BE2C (cell line): ENCODE data around the gene ASZ1.

Source experiments
- DNase-seq: peaks from one replicate; pipeline ENCODE4 v3.0.0-alpha.2; 2020
- H3K27me3 ChIP-seq: fragments of 250-450 bp; sonication (Bioruptor Pico); 2 replicates; pipeline ENCODE4 v1.5.1; 2020; ENCODE audit warnings: mild to moderate bottlenecking
- H3K36me3 ChIP-seq: fragments of 250-450 bp; sonication (Bioruptor Pico); 2 replicates; pipeline ENCODE4 v1.5.1; 2020; ENCODE audit warnings: mild to moderate bottlenecking
- H3K4me1 ChIP-seq: fragments of 250-450 bp; sonication (Bioruptor Pico); 2 replicates; pipeline ENCODE4 v1.5.1; 2020
- H3K4me3 ChIP-seq: 2 replicates; pipeline ENCODE4 v1.5.1; 2011; ENCODE audit warnings: low read depth, low read length
- H3K9me3 ChIP-seq: fragments of 250-450 bp; sonication (Bioruptor Pico); 2 replicates; pipeline ENCODE4 v1.5.1; 2020
- TF ChIP-seq, protein P1 (sequence below): IDR thresholded peaks from 2 replicates; pipeline ENCODE4 v1.5.1; 2012; ENCODE audit warnings: mild to moderate bottlenecking, low read depth, low read length

The ASZ1 gene

GRCh38 chr7:117346161-117346560, 81.1 kb downstream of the ASZ1 start:
- no peaks in the 10 kb centered on the region for H3K9me3 ChIP-seq
- no peaks in the 10 kb centered on the region for H3K27me3 ChIP-seq
- no peaks in the 10 kb centered on the region for H3K36me3 ChIP-seq
- DNase-seq, result no peak
- H3K4me1 ChIP-seq, result no peaks in the 10 kb centered on the region
- no peak overlapping the region for H3K4me3 ChIP-seq
- TF ChIP-seq, protein P1, sequence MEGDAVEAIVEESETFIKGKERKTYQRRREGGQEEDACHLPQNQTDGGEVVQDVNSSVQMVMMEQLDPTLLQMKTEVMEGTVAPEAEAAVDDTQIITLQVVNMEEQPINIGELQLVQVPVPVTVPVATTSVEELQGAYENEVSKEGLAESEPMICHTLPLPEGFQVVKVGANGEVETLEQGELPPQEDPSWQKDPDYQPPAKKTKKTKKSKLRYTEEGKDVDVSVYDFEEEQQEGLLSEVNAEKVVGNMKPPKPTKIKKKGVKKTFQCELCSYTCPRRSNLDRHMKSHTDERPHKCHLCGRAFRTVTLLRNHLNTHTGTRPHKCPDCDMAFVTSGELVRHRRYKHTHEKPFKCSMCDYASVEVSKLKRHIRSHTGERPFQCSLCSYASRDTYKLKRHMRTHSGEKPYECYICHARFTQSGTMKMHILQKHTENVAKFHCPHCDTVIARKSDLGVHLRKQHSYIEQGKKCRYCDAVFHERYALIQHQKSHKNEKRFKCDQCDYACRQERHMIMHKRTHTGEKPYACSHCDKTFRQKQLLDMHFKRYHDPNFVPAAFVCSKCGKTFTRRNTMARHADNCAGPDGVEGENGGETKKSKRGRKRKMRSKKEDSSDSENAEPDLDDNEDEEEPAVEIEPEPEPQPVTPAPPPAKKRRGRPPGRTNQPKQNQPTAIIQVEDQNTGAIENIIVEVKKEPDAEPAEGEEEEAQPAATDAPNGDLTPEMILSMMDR, result no peak

- no peak for DNase-seq
- TF ChIP-seq, protein P1, result no peak
- H3K4me1 ChIP-seq, result no peaks in the 10 kb centered on the region
- H3K9me3 ChIP-seq, result no peaks in the 10 kb centered on the region
- no peaks in the 10 kb centered on the region for H3K36me3 ChIP-seq
- H3K27me3 ChIP-seq, result no peaks in the 10 kb centered on the region; the same call in 1 of the 2 replicates
- H3K4me3 ChIP-seq, result no peak overlapping the region
Measured at GRCh38 chr7:117338020-117338419, 89.3 kb downstream of the ASZ1 start.

- Histone ChIP-seq H3K4me1 (no peaks in the 10 kb centered on the region), H3K9me3 (no peaks in the 10 kb centered on the region), H3K36me3 (no peaks in the 10 kb centered on the region), H3K4me3 (no peak overlapping the region), H3K27me3 (no peaks in the 10 kb centered on the region; the same call in 1 of the 2 replicates)
- TF ChIP-seq, protein P1, result no peak
- no peak for DNase-seq
Measured at GRCh38 chr7:117333168-117333567, 94.1 kb downstream of the ASZ1 start.

- no peaks in the 10 kb centered on the region for H3K4me1 ChIP-seq
- H3K36me3 ChIP-seq, result no peaks in the 10 kb centered on the region
- no peaks in the 10 kb centered on the region; the same call in none of the 2 replicates for H3K27me3 ChIP-seq
- no peak for DNase-seq
- TF ChIP-seq, protein P1, result no peak
- no peak overlapping the region for H3K4me3 ChIP-seq
- H3K9me3 ChIP-seq, result no peaks in the 10 kb centered on the region
Measured at GRCh38 chr7:117332031-117332430, 95.3 kb downstream of the ASZ1 start.

DNA sequence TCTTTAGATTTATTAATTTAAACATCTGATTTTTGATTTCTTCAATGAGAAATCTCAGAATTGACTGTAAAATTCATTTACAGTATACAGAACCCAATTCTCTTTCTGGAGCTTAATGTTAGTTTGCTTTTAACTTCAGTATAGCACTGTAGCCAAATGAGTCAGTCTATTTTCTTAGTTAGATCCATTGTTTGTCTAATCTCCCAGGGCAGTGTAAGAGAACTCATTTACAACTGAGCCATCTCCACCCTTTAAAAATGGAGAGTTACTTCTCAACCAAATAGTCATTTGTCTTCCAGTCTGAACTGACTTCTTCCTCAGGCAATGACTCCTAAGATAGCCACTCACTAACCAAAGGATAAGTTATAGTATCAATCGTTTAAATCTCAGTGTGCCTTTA, 101.5 kb downstream of the ASZ1 start:
- no peaks in the 10 kb centered on the region for H3K9me3 ChIP-seq
- no peak overlapping the region for H3K4me3 ChIP-seq
- H3K27me3 ChIP-seq, result peaks cover 58% of the 10 kb centered on the region
- DNase-seq, result no peak
- no peaks in the 10 kb centered on the region for H3K36me3 ChIP-seq
- no peaks in the 10 kb centered on the region for H3K4me1 ChIP-seq
- TF ChIP-seq, protein P1, result no peak

DNA sequence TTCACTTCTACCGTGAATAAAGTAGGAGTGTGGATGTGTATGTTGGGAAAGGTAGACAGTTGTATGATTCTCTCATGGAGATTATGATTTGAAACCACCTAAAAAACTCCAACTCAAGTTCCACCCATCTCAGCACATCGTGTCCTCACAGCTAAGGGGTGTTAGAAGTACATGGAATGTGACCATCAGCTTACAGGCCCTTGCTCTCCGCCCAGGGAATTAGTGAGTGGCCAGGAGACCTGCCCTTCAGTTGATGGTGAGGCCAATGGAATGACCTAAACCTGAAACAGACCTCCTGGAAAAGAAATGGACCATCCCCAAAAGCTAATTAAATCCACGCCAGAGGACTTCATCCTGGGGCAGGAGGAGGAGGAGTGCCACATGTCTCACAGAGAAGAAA, 102.3 kb downstream of the ASZ1 start:
- Histone ChIP-seq H3K36me3 (no peaks in the 10 kb centered on the region), H3K27me3 (peaks cover 67% of the 10 kb centered on the region), H3K9me3 (no peaks in the 10 kb centered on the region), H3K4me3 (no peak overlapping the region), H3K4me1 (no peaks in the 10 kb centered on the region)
- no peak for DNase-seq
- TF ChIP-seq, protein P1, result no peak
